WTC11 (cell line): Measurements from ENCODE around the gene RPS6KA5. TPM values are rescaled to one million over a fixed set of nuclear protein-coding genes. Genes with fewer than 3 reads are reported as not detected.
"Not testable (repeated sequence)": the region's sequence is repeated elsewhere in the genome, so short reads cannot be mapped to it uniquely, and the experiment has no call there.

Source experiments
- ATAC-seq: fragments of 200-7000 bp; cut with Tn5 transposase; 2 replicates; pipeline ENCODE4 v1.10.0; 2021; ENCODE audit warnings: mild to moderate bottlenecking, moderate library complexity
- CTCF ChIA-PET: fragments of 300-600 bp; sonication (Branson Sonifier 250); formaldehyde crosslinking; loops from one replicate; lab custom pipeline; 2021; ENCODE audit warnings: antibody characterized with exemption; lab: Charles Lee
- POLR2A ChIA-PET: fragments of 350-600 bp; sonication (Branson Sonifier 250); formaldehyde crosslinking; loops from one replicate; lab custom pipeline; 2021; ENCODE audit warnings: antibody characterized with exemption; lab: Charles Lee
- DNase-seq: peaks from one replicate; pipeline ENCODE4 v3.0.0; 2021; ENCODE audit warnings: low spot score
- H3K27ac Mint-ChIP-seq: 2 replicates; pipeline ENCODE4 v1.8.0; 2021; ENCODE audit warnings: mixed read lengths
- H3K27me3 Mint-ChIP-seq: 2 replicates; pipeline ENCODE4 v1.8.0; 2021; ENCODE audit warnings: low read depth, mild to moderate bottlenecking, moderate library complexity, mixed read lengths
- H3K36me3 Mint-ChIP-seq: 2 replicates; pipeline ENCODE4 v1.8.0; 2021; ENCODE audit warnings: mixed read lengths
- H3K4me1 Mint-ChIP-seq: 2 replicates; pipeline ENCODE4 v1.8.0; 2022; ENCODE audit warnings: mixed read lengths
- H3K4me3 Mint-ChIP-seq: 2 replicates; pipeline ENCODE4 v1.8.0; 2021; ENCODE audit warnings: mild to moderate bottlenecking, moderate library complexity, mixed read lengths
- H3K9me3 Mint-ChIP-seq: 2 replicates; pipeline ENCODE4 v1.8.0; 2021; ENCODE audit warnings: mixed read lengths
- CBFB ChIP-seq: sonication (generic); formaldehyde crosslinking; IDR thresholded peaks from 2 replicates; pipeline ENCODE4 v1.8.1; 2022; ENCODE audit warnings: mild to moderate bottlenecking, low read depth, missing genetic modification reagents
- CREM ChIP-seq: sonication (generic); formaldehyde crosslinking; IDR thresholded peaks from 2 replicates; pipeline ENCODE4 v1.8.1; 2022; ENCODE audit warnings: mild to moderate bottlenecking, missing genetic modification reagents, moderate library complexity
- ERG ChIP-seq: fragments of 250-450 bp; sonication (Bioruptor Pico); IDR thresholded peaks from 2 replicates; pipeline ENCODE4 v1.8.0; 2021; ENCODE audit warnings: mild to moderate bottlenecking
- FOXJ3 ChIP-seq: sonication (generic); formaldehyde crosslinking; IDR thresholded peaks from 2 replicates; pipeline ENCODE4 v1.9.0; 2021; ENCODE audit warnings: missing genetic modification reagents, mild to moderate bottlenecking, borderline replicate concordance
- FOXP1 ChIP-seq: sonication (generic); formaldehyde crosslinking; IDR thresholded peaks from 2 replicates; pipeline ENCODE4 v1.8.0; 2022; ENCODE audit warnings: missing genetic modification reagents, mild to moderate bottlenecking, moderate library complexity, borderline replicate concordance
- MAX ChIP-seq: sonication (generic); formaldehyde crosslinking; IDR thresholded peaks from 2 replicates; pipeline ENCODE4 v1.8.0; 2022; ENCODE audit warnings: mild to moderate bottlenecking, missing genetic modification reagents
- MXD4 ChIP-seq: fragments of 250-450 bp; sonication (Bioruptor Pico); IDR thresholded peaks from 2 replicates; pipeline ENCODE4 v1.8.0; 2021; ENCODE audit warnings: mild to moderate bottlenecking, moderate library complexity, borderline replicate concordance
- NR1H2 ChIP-seq: sonication (generic); formaldehyde crosslinking; IDR thresholded peaks from 2 replicates; pipeline ENCODE4 v1.9.0; 2021; ENCODE audit warnings: mild to moderate bottlenecking, moderate library complexity, missing genetic modification reagents
- NR3C1 ChIP-seq: sonication (generic); formaldehyde crosslinking; conservative IDR thresholded peaks from 2 replicates; pipeline ENCODE4 v1.8.1; 2023; ENCODE audit warnings: low read depth, mild to moderate bottlenecking, missing genetic modification reagents
- RORB ChIP-seq: fragments of 250-450 bp; sonication (Bioruptor Pico); IDR thresholded peaks from 2 replicates; pipeline ENCODE4 v1.9.0; 2021; ENCODE audit warnings: mild to moderate bottlenecking
- SMAD3 ChIP-seq: sonication (generic); formaldehyde crosslinking; IDR thresholded peaks from 2 replicates; pipeline ENCODE4 v1.8.0; 2022; ENCODE audit warnings: missing genetic modification reagents, mild to moderate bottlenecking, borderline replicate concordance
- SP1 ChIP-seq: sonication (generic); formaldehyde crosslinking; conservative IDR thresholded peaks from 2 replicates; pipeline ENCODE4 v1.8.1; 2022; ENCODE audit warnings: missing genetic modification reagents
- STAT6 ChIP-seq: sonication (generic); formaldehyde crosslinking; conservative IDR thresholded peaks from 2 replicates; pipeline ENCODE4 v1.8.1; 2023; ENCODE audit warnings: mild to moderate bottlenecking, low read depth, missing genetic modification reagents, moderate library complexity
- TEAD4 ChIP-seq: sonication (generic); formaldehyde crosslinking; IDR thresholded peaks from 2 replicates; pipeline ENCODE4 v1.8.0; 2022; ENCODE audit warnings: mild to moderate bottlenecking, missing genetic modification reagents
- ZNF396 ChIP-seq: fragments of 250-450 bp; sonication (Bioruptor Pico); IDR thresholded peaks from 2 replicates; pipeline ENCODE4 v1.8.0; 2021; ENCODE audit warnings: mild to moderate bottlenecking, moderate library complexity, borderline replicate concordance
- ZNF512 ChIP-seq: sonication (generic); formaldehyde crosslinking; IDR thresholded peaks from 2 replicates; pipeline ENCODE4 v1.8.1; 2022; ENCODE audit warnings: missing genetic modification reagents, borderline replicate concordance
- total RNA-seq: library from RNA; stranded (reverse); gene quantifications from 3 replicates; pipeline ENCODE4 v1.2.3, GENCODE V29; 2021
- TF ChIP-seq, protein P1 (sequence below): sonication (generic); formaldehyde crosslinking; conservative IDR thresholded peaks from 2 replicates; pipeline ENCODE4 v1.8.1; 2022; ENCODE audit warnings: mild to moderate bottlenecking, missing genetic modification reagents
- TF ChIP-seq, protein P2 (sequence below): fragments of 250-450 bp; sonication (Bioruptor Pico); IDR thresholded peaks from 2 replicates; pipeline ENCODE4 v1.9.0; 2021; ENCODE audit warnings: mild to moderate bottlenecking, borderline replicate concordance
- TF ChIP-seq, protein P3 (sequence below): sonication (generic); formaldehyde crosslinking; IDR thresholded peaks from 2 replicates; pipeline ENCODE4 v1.8.1; 2023; ENCODE audit warnings: mild to moderate bottlenecking, moderate library complexity, missing genetic modification reagents
- TF ChIP-seq, protein P4 (sequence below): sonication (generic); formaldehyde crosslinking; IDR thresholded peaks from 2 replicates; pipeline ENCODE4 v1.8.0; 2023; ENCODE audit warnings: mild to moderate bottlenecking, missing genetic modification reagents

Gene RPS6KA5
- total RNA-seq, 1 experiment from 2014 or later: 5.2 TPM

DNA sequence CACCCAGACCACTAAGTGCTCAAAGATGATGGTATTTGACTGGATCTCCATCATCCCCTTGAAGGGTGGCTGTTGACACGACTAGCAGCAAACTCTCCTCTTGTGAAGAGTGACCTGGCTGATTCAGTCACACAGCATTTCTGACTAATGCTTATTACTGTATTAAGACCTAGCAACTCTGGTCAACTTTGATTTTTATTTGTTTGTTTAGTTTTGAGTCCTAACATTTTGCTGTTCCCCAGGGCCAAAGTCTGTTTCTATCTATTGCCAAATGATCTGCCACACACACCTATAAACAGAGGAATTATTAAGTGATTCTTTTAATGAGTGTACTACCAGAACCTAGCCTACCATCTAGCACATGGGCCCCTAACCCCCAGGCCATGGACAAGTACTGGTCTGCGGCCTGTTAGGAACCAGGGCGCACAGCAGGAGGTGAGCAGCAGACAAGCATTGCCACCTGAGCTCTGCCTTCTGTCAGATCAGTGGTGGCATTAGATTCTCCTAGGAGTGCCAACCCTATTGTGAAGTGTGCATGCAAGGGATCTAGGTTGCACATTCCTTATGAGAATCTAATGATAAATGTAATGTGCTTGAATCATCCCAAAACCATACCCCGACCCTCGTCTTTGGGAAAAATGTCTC is 120.0 kb downstream of the RPS6KA5 start:
- no peak for DNase-seq
- Mint-ChIP-seq H3K27ac (no peak overlapping the region), H3K9me3 (peaks cover 41% of the 10 kb centered on the region), H3K27me3 (no peaks in the 10 kb centered on the region; the same call in none of the 2 replicates), H3K4me3 (no peak overlapping the region), H3K36me3 (peaks cover 41% of the 10 kb centered on the region), H3K4me1 (no peaks in the 10 kb centered on the region)
- CTCF ChIA-PET: no interaction called here
- no peak for TF ChIP-seq STAT6 (CRISPR knock-in tag)
- TF ChIP-seq ERG (CRISPR knock-in tag): no peak
- TF ChIP-seq MXD4: no peak
- no peak for TF ChIP-seq ZNF396 (CRISPR knock-in tag)
- no peak for TF ChIP-seq TEAD4 (CRISPR knock-in tag)
- TF ChIP-seq SP1 (CRISPR knock-in tag): no peak
- TF ChIP-seq, protein P1, sequence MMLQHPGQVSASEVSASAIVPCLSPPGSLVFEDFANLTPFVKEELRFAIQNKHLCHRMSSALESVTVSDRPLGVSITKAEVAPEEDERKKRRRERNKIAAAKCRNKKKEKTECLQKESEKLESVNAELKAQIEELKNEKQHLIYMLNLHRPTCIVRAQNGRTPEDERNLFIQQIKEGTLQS (CRISPR knock-in tag): no peak
- no peak for TF ChIP-seq FOXP1 (CRISPR knock-in tag)
- TF ChIP-seq ZNF512 (CRISPR knock-in tag): no peak
- no peak for TF ChIP-seq RORB
- TF ChIP-seq CBFB (CRISPR knock-in tag): no peak
- TF ChIP-seq SMAD3 (CRISPR knock-in tag): no peak
- TF ChIP-seq FOXJ3 (CRISPR knock-in tag): no peak
- TF ChIP-seq NR3C1 (CRISPR knock-in tag): no peak
- TF ChIP-seq NR1H2 (CRISPR knock-in tag): no peak
- TF ChIP-seq, protein P2, sequence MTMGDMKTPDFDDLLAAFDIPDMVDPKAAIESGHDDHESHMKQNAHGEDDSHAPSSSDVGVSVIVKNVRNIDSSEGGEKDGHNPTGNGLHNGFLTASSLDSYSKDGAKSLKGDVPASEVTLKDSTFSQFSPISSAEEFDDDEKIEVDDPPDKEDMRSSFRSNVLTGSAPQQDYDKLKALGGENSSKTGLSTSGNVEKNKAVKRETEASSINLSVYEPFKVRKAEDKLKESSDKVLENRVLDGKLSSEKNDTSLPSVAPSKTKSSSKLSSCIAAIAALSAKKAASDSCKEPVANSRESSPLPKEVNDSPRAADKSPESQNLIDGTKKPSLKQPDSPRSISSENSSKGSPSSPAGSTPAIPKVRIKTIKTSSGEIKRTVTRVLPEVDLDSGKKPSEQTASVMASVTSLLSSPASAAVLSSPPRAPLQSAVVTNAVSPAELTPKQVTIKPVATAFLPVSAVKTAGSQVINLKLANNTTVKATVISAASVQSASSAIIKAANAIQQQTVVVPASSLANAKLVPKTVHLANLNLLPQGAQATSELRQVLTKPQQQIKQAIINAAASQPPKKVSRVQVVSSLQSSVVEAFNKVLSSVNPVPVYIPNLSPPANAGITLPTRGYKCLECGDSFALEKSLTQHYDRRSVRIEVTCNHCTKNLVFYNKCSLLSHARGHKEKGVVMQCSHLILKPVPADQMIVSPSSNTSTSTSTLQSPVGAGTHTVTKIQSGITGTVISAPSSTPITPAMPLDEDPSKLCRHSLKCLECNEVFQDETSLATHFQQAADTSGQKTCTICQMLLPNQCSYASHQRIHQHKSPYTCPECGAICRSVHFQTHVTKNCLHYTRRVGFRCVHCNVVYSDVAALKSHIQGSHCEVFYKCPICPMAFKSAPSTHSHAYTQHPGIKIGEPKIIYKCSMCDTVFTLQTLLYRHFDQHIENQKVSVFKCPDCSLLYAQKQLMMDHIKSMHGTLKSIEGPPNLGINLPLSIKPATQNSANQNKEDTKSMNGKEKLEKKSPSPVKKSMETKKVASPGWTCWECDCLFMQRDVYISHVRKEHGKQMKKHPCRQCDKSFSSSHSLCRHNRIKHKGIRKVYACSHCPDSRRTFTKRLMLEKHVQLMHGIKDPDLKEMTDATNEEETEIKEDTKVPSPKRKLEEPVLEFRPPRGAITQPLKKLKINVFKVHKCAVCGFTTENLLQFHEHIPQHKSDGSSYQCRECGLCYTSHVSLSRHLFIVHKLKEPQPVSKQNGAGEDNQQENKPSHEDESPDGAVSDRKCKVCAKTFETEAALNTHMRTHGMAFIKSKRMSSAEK: no peak
- no peak for TF ChIP-seq MAX (CRISPR knock-in tag)
- TF ChIP-seq, protein P3, sequence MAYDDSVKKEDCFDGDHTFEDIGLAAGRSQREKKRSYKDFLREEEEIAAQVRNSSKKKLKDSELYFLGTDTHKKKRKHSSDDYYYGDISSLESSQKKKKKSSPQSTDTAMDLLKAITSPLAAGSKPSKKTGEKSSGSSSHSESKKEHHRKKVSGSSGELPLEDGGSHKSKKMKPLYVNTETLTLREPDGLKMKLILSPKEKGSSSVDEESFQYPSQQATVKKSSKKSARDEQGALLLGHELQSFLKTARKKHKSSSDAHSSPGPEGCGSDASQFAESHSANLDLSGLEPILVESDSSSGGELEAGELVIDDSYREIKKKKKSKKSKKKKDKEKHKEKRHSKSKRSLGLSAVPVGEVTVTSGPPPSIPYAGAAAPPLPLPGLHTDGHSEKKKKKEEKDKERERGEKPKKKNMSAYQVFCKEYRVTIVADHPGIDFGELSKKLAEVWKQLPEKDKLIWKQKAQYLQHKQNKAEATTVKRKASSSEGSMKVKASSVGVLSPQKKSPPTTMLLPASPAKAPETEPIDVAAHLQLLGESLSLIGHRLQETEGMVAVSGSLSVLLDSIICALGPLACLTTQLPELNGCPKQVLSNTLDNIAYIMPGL (CRISPR knock-in tag): no peak
- TF ChIP-seq, protein P4, sequence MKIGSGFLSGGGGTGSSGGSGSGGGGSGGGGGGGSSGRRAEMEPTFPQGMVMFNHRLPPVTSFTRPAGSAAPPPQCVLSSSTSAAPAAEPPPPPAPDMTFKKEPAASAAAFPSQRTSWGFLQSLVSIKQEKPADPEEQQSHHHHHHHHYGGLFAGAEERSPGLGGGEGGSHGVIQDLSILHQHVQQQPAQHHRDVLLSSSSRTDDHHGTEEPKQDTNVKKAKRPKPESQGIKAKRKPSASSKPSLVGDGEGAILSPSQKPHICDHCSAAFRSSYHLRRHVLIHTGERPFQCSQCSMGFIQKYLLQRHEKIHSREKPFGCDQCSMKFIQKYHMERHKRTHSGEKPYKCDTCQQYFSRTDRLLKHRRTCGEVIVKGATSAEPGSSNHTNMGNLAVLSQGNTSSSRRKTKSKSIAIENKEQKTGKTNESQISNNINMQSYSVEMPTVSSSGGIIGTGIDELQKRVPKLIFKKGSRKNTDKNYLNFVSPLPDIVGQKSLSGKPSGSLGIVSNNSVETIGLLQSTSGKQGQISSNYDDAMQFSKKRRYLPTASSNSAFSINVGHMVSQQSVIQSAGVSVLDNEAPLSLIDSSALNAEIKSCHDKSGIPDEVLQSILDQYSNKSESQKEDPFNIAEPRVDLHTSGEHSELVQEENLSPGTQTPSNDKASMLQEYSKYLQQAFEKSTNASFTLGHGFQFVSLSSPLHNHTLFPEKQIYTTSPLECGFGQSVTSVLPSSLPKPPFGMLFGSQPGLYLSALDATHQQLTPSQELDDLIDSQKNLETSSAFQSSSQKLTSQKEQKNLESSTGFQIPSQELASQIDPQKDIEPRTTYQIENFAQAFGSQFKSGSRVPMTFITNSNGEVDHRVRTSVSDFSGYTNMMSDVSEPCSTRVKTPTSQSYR (CRISPR knock-in tag): no peak
- no peak for TF ChIP-seq CREM (CRISPR knock-in tag)
- no peak for ATAC-seq
- POLR2A ChIA-PET: no interaction called here

- POLR2A ChIA-PET: not testable (repeated sequence)
These were observed 121.1 kb downstream of the RPS6KA5 start for GRCh38 chr14:90939252-90939795.

More at GRCh38 chr14:90939252-90939795, 121.1 kb downstream of the RPS6KA5 start:
- H3K27me3 Mint-ChIP-seq, H3K4me3 Mint-ChIP-seq, H3K4me1 Mint-ChIP-seq, H3K27ac Mint-ChIP-seq, DNase-seq, ATAC-seq, CTCF ChIA-PET: not testable (repeated sequence)
- Mint-ChIP-seq H3K36me3 (peaks cover 41% of the 10 kb centered on the region), H3K9me3 (peaks cover 41% of the 10 kb centered on the region)
